Middle frontal gyrus (tissue), 1 donor: ENCODE results near the gene TMEM11.

Experiments
- DNase-seq: peaks from one replicate; pipeline ENCODE4 v3.0.0-alpha.2; 2015; ENCODE audit warnings: low spot score; ENCODE audit errors: extremely low spot score

TMEM11 gene

GRCh38 chr17:21186399-21187187, 27.4 kb downstream of the TMEM11 start:
- DNase-seq = no peak

- DNase-seq = no peak
These were observed 28.9 kb downstream of the TMEM11 start for GRCh38 chr17:21185061-21185460.

GRCh38 chr17:21184570-21184969, 29.4 kb downstream of the TMEM11 start:
- no peak for DNase-seq

- DNase-seq = no peak
These were observed 30.5 kb downstream of the TMEM11 start for GRCh38 chr17:21183468-21183867.

GRCh38 chr17:21177854-21178600, 35.9 kb downstream of the TMEM11 start:
- DNase-seq = no peak

- DNase-seq = no peak
These were observed 36.6 kb downstream of the TMEM11 start for GRCh38 chr17:21177401-21177800.

DNA sequence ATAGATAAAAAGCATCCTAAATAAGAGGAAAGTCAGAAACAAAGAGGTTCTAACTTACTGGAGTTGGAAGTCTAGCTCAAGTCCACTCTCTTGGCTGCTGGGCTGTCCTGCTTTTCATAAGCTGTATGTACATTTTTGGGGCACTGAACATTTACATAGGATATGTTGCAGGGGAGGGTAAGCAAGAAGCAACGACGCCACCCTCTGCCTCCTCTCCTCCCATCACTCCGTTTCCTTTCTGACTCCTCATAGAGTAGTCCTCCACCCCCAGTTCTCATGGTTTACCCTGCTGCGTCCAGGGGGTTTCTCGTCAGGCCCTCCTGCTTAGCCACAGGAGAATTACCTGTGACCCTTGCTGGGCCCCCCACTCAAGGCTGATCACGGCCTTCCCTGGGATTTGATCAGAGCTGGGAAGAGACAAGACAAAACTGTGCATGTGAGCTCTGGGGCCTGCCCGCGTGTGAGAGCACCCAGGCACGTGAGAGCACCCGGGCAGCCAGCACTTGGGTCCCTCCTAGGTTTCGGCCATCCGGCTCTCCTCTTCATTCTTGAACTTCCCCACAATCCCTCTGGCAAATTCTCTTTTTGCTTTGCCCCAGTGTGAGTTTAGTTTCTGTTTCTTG, 37.1 kb downstream of the TMEM11 start:
- no peak for DNase-seq

GRCh38 chr17:21174713-21175112, 39.2 kb downstream of the TMEM11 start:
- no peak for DNase-seq

DNA sequence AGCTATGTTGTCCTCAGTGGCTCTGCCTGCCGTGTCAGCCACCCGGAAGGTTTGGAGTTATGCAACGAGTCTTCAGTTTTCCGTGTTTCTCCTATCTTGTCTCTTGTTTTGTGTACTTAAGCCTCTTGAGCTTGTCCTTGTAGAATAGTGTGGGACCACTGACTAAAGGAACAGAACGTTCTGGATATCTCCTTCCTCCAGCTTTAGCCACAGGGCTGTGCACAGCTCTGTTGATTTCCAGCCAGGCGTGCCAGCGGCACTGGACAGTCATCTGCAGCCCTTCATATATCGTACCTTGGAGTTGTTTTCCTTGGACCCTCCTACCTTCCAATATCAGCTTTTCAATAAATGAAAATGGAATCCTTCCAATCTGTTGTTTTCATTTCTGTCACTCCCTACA, 39.8 kb downstream of the TMEM11 start:
- no peak for DNase-seq

- DNase-seq = no peak
These were observed 40.4 kb downstream of the TMEM11 start for GRCh38 chr17:21173543-21173942.

DNA sequence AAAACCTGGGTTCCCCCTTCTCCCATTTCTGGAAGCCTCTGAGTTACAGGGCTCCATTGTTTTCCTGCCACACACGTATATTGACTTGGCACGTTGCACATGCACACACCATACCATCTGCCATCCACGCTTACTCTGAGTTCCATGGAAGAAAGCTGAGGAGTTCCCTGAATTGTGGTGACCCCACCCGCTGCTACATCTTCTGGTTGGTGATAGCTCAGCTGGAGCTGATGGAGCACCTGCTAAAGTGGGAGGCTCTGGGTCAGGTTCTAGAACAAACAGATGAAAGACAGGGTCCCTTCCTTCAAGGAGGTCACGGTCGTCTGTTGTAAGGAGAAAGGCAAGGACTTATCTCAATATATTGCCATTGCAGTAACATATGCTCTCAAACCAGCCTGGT, 41.1 kb downstream of the TMEM11 start:
- DNase-seq = no peak

- no peak for DNase-seq
These were observed 41.9 kb downstream of the TMEM11 start for GRCh38 chr17:21171970-21172510.

- no peak for DNase-seq
These were observed 42.5 kb downstream of the TMEM11 start for GRCh38 chr17:21171309-21171922.

- DNase-seq = no peak
These were observed 43.2 kb downstream of the TMEM11 start for GRCh38 chr17:21170809-21171208.

DNA sequence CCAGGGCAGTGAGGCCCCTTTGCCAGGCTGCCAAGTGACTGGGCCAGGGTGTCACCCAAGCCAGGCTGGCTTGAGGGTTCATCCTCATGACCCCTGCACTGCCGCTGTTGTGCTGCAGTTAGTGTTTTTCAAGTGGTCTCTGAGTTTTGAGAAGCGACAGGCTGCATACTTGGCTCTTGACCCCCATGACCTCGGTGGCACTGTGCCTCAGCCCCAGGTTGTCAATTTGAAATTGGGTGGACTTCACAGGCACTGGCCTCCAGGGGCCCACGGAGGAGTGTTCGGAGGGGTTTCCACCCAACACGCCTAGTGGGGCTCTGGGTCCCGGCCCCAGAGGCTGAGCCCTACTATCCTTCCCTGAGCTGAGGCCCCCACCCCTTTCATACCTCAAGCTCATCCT, 44.5 kb downstream of the TMEM11 start:
- DNase-seq = no peak

DNA sequence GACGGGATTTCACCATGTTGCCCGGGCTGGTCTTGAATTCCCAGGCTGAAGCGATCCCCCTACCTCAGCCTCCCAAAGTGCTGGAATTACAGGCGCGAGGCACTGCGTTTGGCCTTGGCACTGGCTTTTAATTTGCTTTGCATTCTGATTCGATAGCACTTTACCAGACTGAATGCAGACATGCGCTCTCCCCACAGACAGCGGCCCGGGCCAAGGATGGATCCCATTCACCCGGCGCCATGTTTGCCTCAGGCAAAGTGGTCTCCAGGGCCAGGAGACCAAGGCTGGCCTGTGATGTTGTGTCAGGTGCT, 45.5 kb downstream of the TMEM11 start:
- no peak for DNase-seq

- DNase-seq = no peak
These were observed 46.7 kb downstream of the TMEM11 start for GRCh38 chr17:21167303-21167702.

DNA sequence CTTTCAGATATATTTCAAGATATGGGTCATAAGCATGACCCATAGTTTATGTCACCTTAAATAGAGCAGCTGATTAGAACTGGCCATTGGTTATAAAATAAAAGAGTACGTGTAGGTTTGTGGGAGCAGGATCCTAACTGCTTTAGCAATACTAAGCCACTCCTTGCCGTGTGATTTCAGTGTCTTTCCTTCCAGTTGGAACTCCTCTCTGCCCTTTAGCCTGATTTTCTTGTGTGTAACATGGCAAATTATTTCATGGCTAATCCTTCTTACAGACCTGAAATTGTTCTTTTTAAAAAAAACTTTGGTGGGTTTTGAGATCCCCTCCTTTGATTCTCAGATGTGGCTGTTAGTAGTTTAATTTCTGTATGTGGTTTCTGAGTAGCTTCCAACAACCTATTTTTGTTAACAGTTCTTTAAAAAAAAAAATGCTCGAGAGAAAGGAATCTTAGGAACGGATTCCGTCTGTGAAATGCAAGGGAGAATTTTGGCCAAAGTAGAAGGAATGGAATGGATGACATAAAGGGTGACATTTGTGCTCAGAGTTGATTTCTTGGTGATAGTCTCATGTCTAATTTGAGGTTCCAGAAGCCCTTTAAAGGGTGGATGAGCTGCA, 47.3 kb downstream of the TMEM11 start:
- no peak for DNase-seq

DNA sequence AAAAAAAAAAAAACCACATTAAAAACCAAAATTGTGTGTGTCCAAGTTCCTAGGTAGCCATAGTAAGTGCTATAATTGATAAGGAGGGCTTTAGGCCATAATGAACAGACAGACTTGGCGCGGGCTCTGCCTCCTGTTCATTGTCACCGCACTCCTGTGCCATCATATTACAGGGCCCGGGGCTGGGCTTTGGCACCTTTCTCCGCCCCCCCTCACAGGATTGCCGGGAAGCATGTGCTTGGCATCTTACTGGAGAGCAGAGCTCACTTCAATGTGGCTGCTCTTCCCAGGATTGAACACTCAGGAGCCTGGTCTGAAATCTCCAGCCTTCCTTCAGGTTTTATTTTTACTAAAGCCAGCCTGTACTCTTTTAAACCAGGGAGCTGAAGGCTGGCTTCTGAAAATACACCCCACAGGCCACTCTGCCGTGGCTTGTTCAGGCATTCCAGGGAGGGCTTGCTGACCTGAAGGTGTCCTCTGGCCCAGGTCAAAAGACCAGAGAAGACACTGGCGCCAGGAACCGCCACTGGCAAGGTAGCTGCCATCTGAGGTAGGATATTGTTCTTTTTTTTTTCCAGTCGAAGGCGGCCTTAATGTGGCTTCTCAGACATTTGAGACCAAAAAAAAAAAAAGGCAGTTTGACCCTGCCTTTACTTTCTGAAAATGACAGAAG, 47.9 kb downstream of the TMEM11 start:
- no peak for DNase-seq

- no peak for DNase-seq
These were observed 49.3 kb downstream of the TMEM11 start for GRCh38 chr17:21164620-21165019.

DNA sequence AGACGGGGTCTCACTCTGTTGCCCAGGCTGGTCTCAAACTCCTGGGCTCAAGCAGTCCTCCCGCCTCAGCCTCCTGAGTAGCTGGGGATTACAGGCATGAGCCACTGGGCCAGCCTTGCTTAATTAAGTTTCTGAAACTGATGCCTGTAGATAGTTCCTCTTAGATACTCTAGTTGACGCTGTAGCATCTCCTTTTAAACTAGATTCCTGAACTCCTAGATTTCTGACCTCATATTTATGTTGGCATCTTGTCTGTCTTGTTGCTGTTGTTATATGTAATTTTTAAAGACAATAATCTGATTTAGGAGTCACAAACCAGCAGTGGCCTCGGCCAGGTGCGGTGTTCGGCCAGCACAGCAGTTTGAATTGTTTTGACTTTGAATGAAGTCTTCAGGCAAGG, 49.7 kb downstream of the TMEM11 start:
- DNase-seq = no peak
